ENCODE results near the gene STIP1. TPM values are rescaled to one million over a fixed set of nuclear protein-coding genes. Genes with fewer than 3 reads are reported as not detected.

Gene STIP1
- total RNA-seq, 1 experiment from 2014 or later, result 283 TPM

DNA sequence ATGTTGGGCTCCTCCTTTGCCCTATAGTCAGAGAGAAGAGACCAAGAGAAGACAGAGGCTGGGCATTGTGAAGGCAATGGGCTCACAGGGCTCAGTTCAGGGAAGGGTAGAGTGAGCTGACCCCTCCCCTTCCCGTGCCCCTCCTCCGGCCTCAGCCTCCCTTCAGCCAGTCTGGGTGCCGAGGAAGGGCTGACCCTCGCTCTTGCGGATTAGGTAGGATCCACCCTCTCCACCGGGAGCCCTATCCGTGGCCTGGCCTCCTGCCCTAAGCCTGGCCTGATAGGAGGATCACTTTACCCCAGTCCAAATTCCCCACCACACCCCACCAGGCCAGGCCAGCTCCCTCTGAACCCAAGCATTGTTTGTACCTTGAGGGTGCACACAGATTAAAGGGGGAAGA lies 62.6 kb downstream of the STIP1 start:
- Histone ChIP-seq H3K36me3 (peaks cover 20% of the 10 kb centered on the region), H3K4me1 (peaks cover 28% of the 10 kb centered on the region), H3K27me3 (no peaks in the 10 kb centered on the region), H3K27ac (no peak overlapping the region), H3K9me3 (replicated peaks) (no peaks in the 10 kb centered on the region), H3K4me3 (no peak overlapping the region)
- DNase-seq, result no peak

DNA sequence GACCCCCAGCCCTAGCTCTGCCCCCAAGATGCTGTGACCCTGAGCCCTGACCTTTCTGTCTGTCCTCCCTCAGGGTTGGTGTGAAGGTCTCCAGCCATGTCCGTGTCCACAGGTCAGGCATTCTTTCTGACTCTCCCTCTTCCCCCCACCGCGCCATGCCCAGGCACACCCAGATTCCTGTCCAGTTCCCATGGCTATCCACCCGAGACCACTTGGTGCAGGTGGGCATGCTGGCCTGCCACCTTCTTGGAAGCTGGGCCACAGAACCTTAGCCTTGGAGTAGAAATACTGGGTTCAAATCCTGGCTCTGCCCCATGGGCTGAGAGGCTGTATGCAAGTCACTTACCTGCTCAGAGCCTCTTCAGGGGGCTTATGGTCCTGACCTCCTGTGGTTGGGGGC lies 63.1 kb downstream of the STIP1 start:
- H3K27ac ChIP-seq, result no peak overlapping the region
- peaks cover 17% of the 10 kb centered on the region for H3K36me3 ChIP-seq
- H3K9me3 ChIP-seq (replicated peaks), result no peaks in the 10 kb centered on the region
- H3K4me1 ChIP-seq, result peaks cover 27% of the 10 kb centered on the region
- H3K27me3 ChIP-seq, result no peaks in the 10 kb centered on the region
- no peak for DNase-seq
- no peak overlapping the region for H3K4me3 ChIP-seq

DNA sequence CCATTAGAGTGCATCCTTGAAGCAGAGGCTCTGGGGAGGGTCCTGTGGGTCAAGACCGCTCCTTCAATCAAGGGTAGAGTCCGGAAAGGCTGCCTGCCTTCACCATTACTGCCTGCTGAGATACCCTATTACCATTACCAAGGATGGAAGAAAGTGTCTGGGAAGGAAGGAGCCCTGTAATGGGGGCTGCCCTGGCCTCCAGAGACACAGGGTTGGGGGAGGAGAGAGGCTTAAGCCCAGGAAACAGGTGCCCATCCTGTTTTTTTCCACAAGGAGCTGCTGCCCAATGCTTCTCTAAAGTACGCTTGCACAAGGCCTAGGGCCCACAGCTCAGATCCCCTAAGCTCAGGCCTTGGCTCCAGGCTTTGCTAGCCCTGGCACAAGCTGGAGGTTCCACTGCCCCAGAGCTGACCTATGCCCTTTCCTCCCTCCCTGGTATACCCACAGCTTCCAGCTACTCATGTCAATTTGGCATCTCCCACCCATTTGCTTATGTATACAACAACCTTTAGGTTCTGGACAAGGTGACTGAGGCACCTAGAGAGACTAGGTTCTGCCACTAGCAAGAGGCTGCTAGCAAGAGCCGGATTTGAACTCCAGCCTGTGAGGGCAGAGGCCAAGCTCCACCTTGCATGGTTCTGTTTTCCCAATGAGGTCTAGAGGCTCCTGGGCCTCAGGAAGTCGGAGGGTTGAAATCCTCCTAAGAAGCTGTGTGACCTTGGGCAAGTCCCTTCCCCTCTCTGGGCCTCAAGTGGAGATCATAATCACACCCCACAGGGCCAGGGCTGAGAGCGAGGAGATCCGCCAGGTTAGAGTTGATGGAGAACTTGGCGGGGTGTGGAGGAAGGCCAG lies 63.8 kb downstream of the STIP1 start:
- Histone ChIP-seq H3K4me3 (no peak overlapping the region), H3K9me3 (replicated peaks) (no peaks in the 10 kb centered on the region), H3K4me1 (peaks cover 27% of the 10 kb centered on the region), H3K27me3 (no peaks in the 10 kb centered on the region), H3K27ac (no peak overlapping the region), H3K36me3 (peaks cover 17% of the 10 kb centered on the region)
- DNase-seq, result peak; percentile 47 to 74

DNA sequence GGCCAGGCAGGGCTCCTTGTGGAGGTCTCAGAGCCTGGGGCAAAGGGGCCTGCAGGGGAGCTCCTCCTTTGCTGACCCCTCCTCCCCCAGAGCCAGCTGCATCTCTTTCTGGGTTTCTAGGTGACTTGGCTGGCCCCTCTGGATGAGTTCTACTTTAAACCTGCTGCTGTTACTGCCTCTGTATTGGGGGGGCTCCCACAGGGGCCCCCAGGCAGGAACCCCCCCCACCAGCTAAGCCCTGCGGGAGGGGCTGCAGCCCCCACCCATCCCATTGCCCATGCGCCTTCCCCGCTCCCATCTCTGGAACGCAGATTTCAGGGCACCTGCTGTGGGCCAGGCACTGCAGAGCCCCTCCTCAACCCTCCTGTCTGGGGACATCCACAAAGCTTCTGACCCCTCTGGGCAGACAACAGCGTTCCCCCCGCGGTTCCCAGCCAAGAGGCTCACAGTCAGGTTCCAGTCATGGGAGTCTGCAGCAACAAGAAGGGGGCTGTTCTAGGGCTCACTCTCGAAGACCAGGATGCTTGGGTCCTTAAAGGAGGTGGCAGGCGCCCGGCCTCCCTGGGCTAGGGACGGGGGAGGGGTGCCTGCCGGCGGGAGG lies 64.5 kb downstream of the STIP1 start:
- peak overlapping the region; percentile 88 for H3K4me3 ChIP-seq
- H3K9me3 ChIP-seq (replicated peaks), result no peaks in the 10 kb centered on the region
- peaks cover 27% of the 10 kb centered on the region for H3K4me1 ChIP-seq
- H3K27ac ChIP-seq, result no peak overlapping the region
- H3K36me3 ChIP-seq, result peaks cover 13% of the 10 kb centered on the region
- peak in 1 of 2 experiments; percentile 30 for DNase-seq
- no peaks in the 10 kb centered on the region for H3K27me3 ChIP-seq

DNA sequence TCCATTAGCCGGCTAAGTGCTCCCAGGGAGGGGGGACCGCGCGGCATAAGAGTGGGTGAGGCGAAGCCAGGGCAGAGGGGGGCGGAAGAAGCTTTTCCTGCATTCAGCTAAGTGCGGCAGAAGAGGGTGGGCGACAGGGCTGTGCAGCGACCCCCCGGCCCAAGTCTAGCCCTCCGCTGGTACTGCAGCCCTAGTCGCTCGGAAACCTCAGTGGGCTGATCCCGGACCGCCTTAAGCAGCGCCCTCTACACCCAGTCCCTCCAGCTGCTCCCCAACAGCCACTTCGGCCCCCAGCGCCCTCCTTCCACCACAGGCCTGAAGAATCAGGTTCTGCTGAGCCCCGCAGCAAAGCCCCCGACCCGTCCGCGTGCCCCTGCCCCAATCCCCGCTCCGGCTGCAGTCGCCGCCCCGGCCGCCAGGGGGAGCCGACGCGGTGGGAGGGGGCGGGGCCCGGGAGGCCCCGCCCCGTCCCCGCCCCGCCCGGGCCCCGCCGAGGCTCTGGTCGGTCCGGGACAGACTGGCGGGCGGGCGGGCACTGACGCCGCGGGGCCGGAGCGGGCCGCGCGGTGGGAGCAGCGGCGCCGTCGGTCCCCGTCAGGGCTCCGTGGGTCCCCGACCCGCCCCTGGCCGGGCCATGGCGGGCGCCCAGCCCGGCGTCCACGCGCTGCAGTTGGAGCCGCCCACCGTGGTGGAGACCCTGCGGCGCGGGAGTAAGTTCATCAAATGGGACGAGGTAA lies 65.2 kb downstream of the STIP1 start, which contains the start of gene PLCB3:
Gene PLCB3 (plus strand): TSS at position 515 of the 737 bp plus-strand sequence. CDS start 120 bp downstream, at position 635.
- peak; percentile 44 to 65 for DNase-seq
- H3K4me1 ChIP-seq, result peaks cover 27% of the 10 kb centered on the region
- peak within 1 kb of the TSS; percentile 36; the same call in 1 of the 2 replicates for H3K27ac ChIP-seq

DNA sequence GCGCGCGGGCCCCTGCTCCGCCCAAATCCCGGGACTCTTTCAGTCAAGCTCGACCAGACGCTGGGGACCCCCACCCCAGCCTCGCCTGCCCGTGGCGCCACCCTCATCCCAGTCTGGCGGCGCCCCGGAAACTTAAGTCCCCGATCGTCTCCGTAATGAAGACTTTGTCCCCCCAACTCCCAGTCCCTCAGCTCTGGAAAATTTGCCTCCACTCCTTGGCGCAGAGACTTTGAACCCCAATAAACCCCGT lies 65.7 kb downstream of the STIP1 start:
- H3K4me3 ChIP-seq, result peak overlapping the region; percentile 88
- H3K27ac ChIP-seq, result peak overlapping the region; percentile 36; the same call in 1 of the 2 replicates
- peaks cover 27% of the 10 kb centered on the region for H3K4me1 ChIP-seq
- DNase-seq, result no peak
- H3K36me3 ChIP-seq, result peaks cover 9% of the 10 kb centered on the region; the same call in 1 of the 2 replicates
- H3K27me3 ChIP-seq, result no peaks in the 10 kb centered on the region
- H3K9me3 ChIP-seq (replicated peaks), result no peaks in the 10 kb centered on the region

More for the DNA sequence above, 65.2 kb downstream of the STIP1 start, which contains the start of gene PLCB3:
- H3K36me3 ChIP-seq, result peaks cover 10% of the 10 kb centered on the region
- H3K27me3 ChIP-seq, result no peaks in the 10 kb centered on the region
- H3K9me3 ChIP-seq (replicated peaks), result no peaks in the 10 kb centered on the region
- H3K4me3 ChIP-seq, result peak within 1 kb of the TSS; percentile 88

DNA sequence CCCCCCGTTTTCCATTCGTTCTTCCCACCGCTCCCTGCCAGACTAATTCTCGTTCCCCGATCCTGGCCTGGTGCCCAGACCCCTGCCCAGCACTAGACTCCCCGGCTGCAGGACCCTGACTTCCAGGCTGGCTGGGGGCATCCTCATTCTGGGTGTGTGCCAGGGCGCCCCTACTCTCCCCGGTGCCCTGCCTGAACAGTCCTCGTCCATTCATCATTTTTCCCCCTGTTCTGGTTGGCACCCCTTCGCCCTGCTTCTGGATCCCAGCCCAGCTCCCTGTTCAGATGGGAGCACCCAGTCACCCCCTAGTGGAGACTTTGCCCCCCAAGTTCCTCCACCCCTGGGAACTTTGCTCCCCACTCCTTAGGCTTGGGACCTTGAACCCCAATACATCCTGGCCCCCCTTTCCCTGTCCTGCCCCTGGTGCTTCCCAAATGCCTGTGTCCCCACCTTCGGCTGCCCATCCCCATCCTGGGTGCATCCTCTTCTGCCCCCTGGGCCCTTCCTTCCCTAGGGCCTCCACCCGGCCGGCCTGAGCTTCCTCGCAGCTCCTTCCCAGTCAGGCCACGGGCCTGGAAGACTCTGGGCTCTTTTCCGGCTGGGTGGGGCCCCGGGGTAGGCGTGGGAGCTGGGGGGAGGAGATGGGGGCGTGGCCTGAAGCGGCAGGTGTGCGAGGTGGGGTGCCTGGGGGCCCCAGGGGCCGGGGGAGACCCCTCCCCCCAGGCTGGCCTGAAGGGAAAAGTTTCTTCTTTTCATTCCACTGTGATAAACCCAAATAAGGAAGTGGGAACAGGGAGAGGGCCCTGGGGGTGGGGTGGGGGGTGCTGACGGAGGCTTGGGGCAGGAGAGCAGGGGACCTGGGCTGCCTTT lies 66.3 kb downstream of the STIP1 start:
- Histone ChIP-seq H3K4me3 (peak overlapping the region; percentile 88), H3K4me1 (peaks cover 27% of the 10 kb centered on the region), H3K27me3 (no peaks in the 10 kb centered on the region), H3K27ac (peak overlapping the region; percentile 36; the same call in 1 of the 2 replicates), H3K9me3 (replicated peaks) (no peaks in the 10 kb centered on the region), H3K36me3 (peaks cover 11% of the 10 kb centered on the region; the same call in 1 of the 2 replicates)
- DNase-seq, result peak; percentile 52 to 53

DNA sequence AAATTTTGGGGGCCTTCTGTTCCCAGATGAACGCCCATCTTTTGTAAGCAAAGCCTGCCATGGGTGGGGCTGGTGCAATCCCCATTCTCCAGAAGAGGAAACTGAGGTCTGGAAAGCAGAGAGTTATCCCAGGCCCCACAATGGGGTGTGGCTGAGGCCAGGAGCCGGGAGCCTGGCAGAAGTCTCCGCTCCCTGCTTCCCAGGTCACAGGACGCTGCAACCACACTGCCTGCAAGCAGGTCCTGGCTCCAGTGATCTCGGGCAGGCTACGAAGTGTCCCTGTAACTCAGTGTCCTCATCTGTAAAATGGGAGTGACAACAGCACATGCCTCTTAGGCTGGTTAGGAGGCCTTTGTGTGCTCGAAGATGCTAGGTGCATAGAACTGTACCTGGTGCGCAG lies 67.1 kb downstream of the STIP1 start:
- DNase-seq, result no peak
- Histone ChIP-seq H3K4me1 (peaks cover 27% of the 10 kb centered on the region), H3K27ac (no peak overlapping the region), H3K9me3 (replicated peaks) (no peaks in the 10 kb centered on the region), H3K4me3 (no peak overlapping the region), H3K36me3 (peaks cover 15% of the 10 kb centered on the region; the same call in 1 of the 2 replicates), H3K27me3 (no peaks in the 10 kb centered on the region)

DNA sequence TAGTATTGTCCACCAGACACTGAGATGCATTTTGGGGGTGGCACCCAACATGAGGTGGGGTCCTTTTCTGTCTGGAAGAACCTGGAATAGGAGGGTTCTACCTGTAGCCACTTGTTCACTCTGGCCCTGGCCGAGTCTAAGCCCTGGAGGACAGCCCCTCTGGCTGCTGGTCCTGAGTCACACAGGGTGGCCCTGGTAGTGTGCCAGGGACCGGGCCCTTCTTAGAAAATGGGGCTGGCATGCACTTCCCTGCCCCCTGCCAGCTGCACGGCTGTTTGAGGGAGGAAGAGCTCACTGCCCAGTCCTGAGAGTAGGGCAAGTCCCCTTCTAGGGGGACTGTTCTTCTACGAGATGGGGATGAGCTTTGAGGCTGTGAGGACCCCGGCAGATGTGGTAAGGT lies 67.5 kb downstream of the STIP1 start:
- H3K9me3 ChIP-seq (replicated peaks), result no peaks in the 10 kb centered on the region
- no peaks in the 10 kb centered on the region for H3K27me3 ChIP-seq
- no peak for DNase-seq
- no peak overlapping the region for H3K4me3 ChIP-seq
- H3K4me1 ChIP-seq, result peaks cover 24% of the 10 kb centered on the region
- peaks cover 19% of the 10 kb centered on the region; the same call in 1 of the 2 replicates for H3K36me3 ChIP-seq
- no peak overlapping the region for H3K27ac ChIP-seq

Other genes starting within 250 kb of the STIP1 start
- gene NAA40, start 247.2 kb upstream of the STIP1 start, total RNA-seq (2014; rRNA removed; shearing (Covaris generic)), result 25.2 and 28.6 TPM in 2 replicates
- 597 and 702 TPM in 2 replicates for gene COX8A, start 211.6 kb upstream of the STIP1 start, total RNA-seq (2014; rRNA removed; shearing (Covaris generic))
- 79.4 and 80.8 TPM in 2 replicates for gene OTUB1, start 199.7 kb upstream of the STIP1 start, total RNA-seq (2014; rRNA removed; shearing (Covaris generic))
- 0.76 and 1.4 TPM in 2 replicates for gene FLRT1, start 150.2 kb upstream of the STIP1 start, total RNA-seq (2014; rRNA removed; shearing (Covaris generic))
- gene MACROD1, start 20.1 kb upstream of the STIP1 start, total RNA-seq (2014; rRNA removed; shearing (Covaris generic)), result 25.6 and 26.3 TPM in 2 replicates
- gene FERMT3, start 20.6 kb downstream of the STIP1 start, total RNA-seq (2014; rRNA removed; shearing (Covaris generic)), result 4.9 and 8.6 TPM in 2 replicates
- gene TRPT1, start 40.0 kb downstream of the STIP1 start, total RNA-seq (2014; rRNA removed; shearing (Covaris generic)), result 18.6 and 24.9 TPM in 2 replicates
- gene NUDT22, start 40.1 kb downstream of the STIP1 start, total RNA-seq (2014; rRNA removed; shearing (Covaris generic)), result 20.7 and 21.1 TPM in 2 replicates
- gene DNAJC4, start 44.4 kb downstream of the STIP1 start, total RNA-seq (2014; rRNA removed; shearing (Covaris generic)), result 2.0 and 5.3 TPM in 2 replicates
- gene VEGFB, start 48.4 kb downstream of the STIP1 start, total RNA-seq (2014; rRNA removed; shearing (Covaris generic)), result 26.4 and 27.8 TPM in 2 replicates
- gene FKBP2, start 54.9 kb downstream of the STIP1 start, total RNA-seq (2014; rRNA removed; shearing (Covaris generic)), result 53.1 and 53.5 TPM in 2 replicates
- 556 and 639 TPM in 2 replicates for gene PPP1R14B, start 60.8 kb downstream of the STIP1 start, total RNA-seq (2014; rRNA removed; shearing (Covaris generic))
- 35.8 and 38.3 TPM in 2 replicates for gene PLCB3, start 65.4 kb downstream of the STIP1 start, total RNA-seq (2014; rRNA removed; shearing (Covaris generic))
- gene BAD, start 98.5 kb downstream of the STIP1 start, total RNA-seq (2014; rRNA removed; shearing (Covaris generic)), result 25.9 and 32.0 TPM in 2 replicates
- gene GPR137, start 99.7 kb downstream of the STIP1 start, total RNA-seq (2014; rRNA removed; shearing (Covaris generic)), result 16.1 and 17.6 TPM in 2 replicates
- not detected in 2 replicates for gene KCNK4, start 105.1 kb downstream of the STIP1 start, total RNA-seq (2014; rRNA removed; shearing (Covaris generic))
- not detected in 2 replicates for gene CATSPERZ, start 114.2 kb downstream of the STIP1 start, total RNA-seq (2014; rRNA removed; shearing (Covaris generic))
- gene ESRRA, start 119.4 kb downstream of the STIP1 start, total RNA-seq (2014; rRNA removed; shearing (Covaris generic)), result 22.6 and 23.8 TPM in 2 replicates
- gene TRMT112, start 131.4 kb downstream of the STIP1 start, total RNA-seq (2014; rRNA removed; shearing (Covaris generic)), result 185 and 215 TPM in 2 replicates
- 105 and 130 TPM in 2 replicates for gene PRDX5, start 131.9 kb downstream of the STIP1 start, total RNA-seq (2014; rRNA removed; shearing (Covaris generic))
- gene CCDC88B, start 154.0 kb downstream of the STIP1 start, total RNA-seq (2014; rRNA removed; shearing (Covaris generic)), result 0.59 and 0.96 TPM in 2 replicates
- gene RPS6KA4, start 173.0 kb downstream of the STIP1 start, total RNA-seq (2014; rRNA removed; shearing (Covaris generic)), result 15.4 and 18.6 TPM in 2 replicates